Gastrocnemius medialis (tissue), 4 donors: ENCODE data around the gene RNGTT. TPM values are rescaled to one million over a fixed set of nuclear protein-coding genes. Genes with fewer than 3 reads are reported as not detected.

Experiments used
- ATAC-seq, 2 donors: fragments of 150-250 bp; one replicate each; pipeline ENCODE4 v1.9.1; 2016
- DNase-seq, 2 donors: peaks; one replicate each; pipeline ENCODE4 v3.0.0-alpha.2; 2019
- H3K27ac ChIP-seq, 4 donors: fragments of 200-600 bp; sonication (generic); 1 replicate in 1 of 4; 2 replicates in 3 of 4; pipeline ENCODE4 v1.5.1; 2016 to 2018; ENCODE audit warnings: mild to moderate bottlenecking in 2 of 4, moderate library complexity in 1 of 4
- H3K27me3 ChIP-seq, 3 donors: fragments of 200-600 bp; sonication (generic) in 2 of 3; 1 replicate in 1 of 3; 2 replicates in 2 of 3; pipeline versions ENCODE4 v1.5.1 to v1.6.0; 2016 to 2019; ENCODE audit warnings: mild to moderate bottlenecking in 1 of 3, moderate library complexity in 1 of 3
- H3K36me3 ChIP-seq, 2 donors: fragments of 200-600 bp; sonication (generic) in 1 of 2; one replicate each; pipeline ENCODE4 v1.5.1; 2017 to 2018
- H3K4me1 ChIP-seq, 2 donors: fragments of 200-600 bp; sonication (generic) in 1 of 2; one replicate each; pipeline ENCODE4 v1.5.1; 2016 to 2017; ENCODE audit warnings: mild to moderate bottlenecking in 2 of 2
- H3K4me3 ChIP-seq, 4 donors: fragments of 200-600 bp; sonication (generic) in 3 of 4; 1 replicate in 1 of 4; 2 replicates in 3 of 4; pipeline ENCODE4 v1.5.1; 2016 to 2019; ENCODE audit warnings: mild to moderate bottlenecking in 2 of 4
- H3K9me3 ChIP-seq, 3 donors: fragments of 200-600 bp; sonication (generic) in 2 of 3; 1 replicate in 1 of 3; 2 replicates in 2 of 3; pipeline ENCODE4 v1.5.1; 2016 to 2019
- POLR2A ChIP-seq, 2 donors: fragments of 450-650 bp; IDR thresholded peaks; one replicate each; pipeline ENCODE4 v1.6.1; 2017; ENCODE audit warnings: antibody characterized with exemption in 2 of 2, mild to moderate bottlenecking in 2 of 2, moderate library complexity in 2 of 2
- in situ Hi-C, 4 donors: fragments of 200-750 bp; cut with MboI; loops; one replicate each; pipeline versions ENCODE4 v1.15.0 to v1.8.0; 2017; ENCODE audit warnings: low sequenced_read_pairs in 4 of 4
- intact Hi-C: fragments of 100-400 bp; cut with DNase I; formaldehyde crosslinking; loops from one replicate; pipeline ENCODE4 v1.15.1; 2023; ENCODE audit warnings: low total_unique reads
- total RNA-seq, 4 donors: library from RNA; depleted of rRNA; stranded (reverse); fragments of >200 nt; gene quantifications; one replicate each; pipeline versions ENCODE4 v1.1.0 to v1.2.3, GENCODE V29; 2016
- TF ChIP-seq, protein P1 (sequence below), 5 experiments: fragments of 450-650 bp in 3 of 5; fragments of 200-600 bp in 2 of 5; sonication (generic) in 2 of 5; IDR thresholded peaks in 4 of 5; conservative IDR thresholded peaks in 1 of 5; 1 replicate in 4 of 5; 2 replicates in 1 of 5; pipeline ENCODE4 v1.5.1; 2016 to 2019; ENCODE audit warnings: antibody characterized with exemption in 5 of 5, mild to moderate bottlenecking in 3 of 5, moderate library complexity in 3 of 5

Gene RNGTT
- total RNA-seq, 4 donors from 2014 or later: 4.9 to 11.3 (median 8.2) TPM

DNA sequence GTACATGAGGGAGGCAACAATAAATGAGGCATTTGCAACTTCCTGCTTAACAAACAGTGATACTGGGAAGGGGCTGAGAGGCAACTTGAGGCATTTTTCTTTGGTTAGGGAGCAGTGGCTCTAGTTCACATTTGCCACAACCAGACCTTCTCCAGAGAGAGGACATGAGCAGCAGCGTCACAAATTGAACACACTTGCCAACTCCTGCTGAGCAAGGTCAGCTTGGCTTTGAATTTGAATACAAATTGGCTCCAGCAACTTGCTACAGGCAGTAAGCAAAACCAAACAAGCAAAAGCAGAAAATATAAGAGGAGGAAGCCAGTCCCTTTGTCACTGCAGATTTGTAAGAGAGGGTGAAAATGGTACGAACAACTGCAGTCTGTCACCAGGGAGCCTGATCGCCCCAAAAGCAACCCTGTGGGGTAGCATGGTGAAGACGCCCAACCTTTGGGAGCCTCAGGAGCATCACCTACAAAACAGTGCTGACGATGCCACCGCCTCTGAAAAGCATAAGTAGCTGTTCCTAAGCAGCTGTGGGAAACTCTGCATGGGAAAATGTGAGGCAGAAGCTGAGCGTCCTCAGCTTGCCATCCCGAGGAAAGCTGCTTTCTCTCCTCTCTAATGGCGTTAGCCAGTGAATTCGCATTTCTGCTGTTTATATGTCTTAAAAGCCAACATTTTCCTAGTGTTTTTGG is 378.7 kb downstream of the RNGTT start:
- intact Hi-C loops (no loop called here), in situ Hi-C loops (no loop called here)
- Histone ChIP-seq H3K36me3 (no peaks in the 10 kb centered on the region), H3K27ac (no peak overlapping the region), H3K4me3 (no peak overlapping the region), H3K4me1 (peaks cover 0 to 5% of the 10 kb centered on the region in 2 donors), H3K27me3 (peaks cover 0 to 2% (median 0%) of the 10 kb centered on the region in 3 donors), H3K9me3 (no peaks in the 10 kb centered on the region)
- no peak for DNase-seq
- TF ChIP-seq, protein P1, sequence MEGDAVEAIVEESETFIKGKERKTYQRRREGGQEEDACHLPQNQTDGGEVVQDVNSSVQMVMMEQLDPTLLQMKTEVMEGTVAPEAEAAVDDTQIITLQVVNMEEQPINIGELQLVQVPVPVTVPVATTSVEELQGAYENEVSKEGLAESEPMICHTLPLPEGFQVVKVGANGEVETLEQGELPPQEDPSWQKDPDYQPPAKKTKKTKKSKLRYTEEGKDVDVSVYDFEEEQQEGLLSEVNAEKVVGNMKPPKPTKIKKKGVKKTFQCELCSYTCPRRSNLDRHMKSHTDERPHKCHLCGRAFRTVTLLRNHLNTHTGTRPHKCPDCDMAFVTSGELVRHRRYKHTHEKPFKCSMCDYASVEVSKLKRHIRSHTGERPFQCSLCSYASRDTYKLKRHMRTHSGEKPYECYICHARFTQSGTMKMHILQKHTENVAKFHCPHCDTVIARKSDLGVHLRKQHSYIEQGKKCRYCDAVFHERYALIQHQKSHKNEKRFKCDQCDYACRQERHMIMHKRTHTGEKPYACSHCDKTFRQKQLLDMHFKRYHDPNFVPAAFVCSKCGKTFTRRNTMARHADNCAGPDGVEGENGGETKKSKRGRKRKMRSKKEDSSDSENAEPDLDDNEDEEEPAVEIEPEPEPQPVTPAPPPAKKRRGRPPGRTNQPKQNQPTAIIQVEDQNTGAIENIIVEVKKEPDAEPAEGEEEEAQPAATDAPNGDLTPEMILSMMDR (IDR thresholded peaks at IDR 0.05 in 4 of 5, conservative IDR thresholded peaks at IDR 0.05 in 1 of 5): no peak
- TF ChIP-seq POLR2A (IDR thresholded peaks at IDR 0.05): no peak
- ATAC-seq: no peak

- Histone ChIP-seq H3K4me3 (no peak overlapping the region), H3K9me3 (no peaks in the 10 kb centered on the region), H3K27me3 (no peaks in the 10 kb centered on the region), H3K27ac (no peak overlapping the region), H3K4me1 (no peaks in the 10 kb centered on the region), H3K36me3 (no peaks in the 10 kb centered on the region)
- TF ChIP-seq, protein P1 (IDR thresholded peaks at IDR 0.05 in 4 of 5, conservative IDR thresholded peaks at IDR 0.05 in 1 of 5): no peak
- TF ChIP-seq POLR2A (IDR thresholded peaks at IDR 0.05): no peak
- ATAC-seq (no peak), DNase-seq (no peak)
- intact Hi-C loops: no loop called here
- in situ Hi-C loops: no loop called here
These were observed 386.0 kb downstream of the RNGTT start for GRCh38 chr6:88577461-88577860.

DNA sequence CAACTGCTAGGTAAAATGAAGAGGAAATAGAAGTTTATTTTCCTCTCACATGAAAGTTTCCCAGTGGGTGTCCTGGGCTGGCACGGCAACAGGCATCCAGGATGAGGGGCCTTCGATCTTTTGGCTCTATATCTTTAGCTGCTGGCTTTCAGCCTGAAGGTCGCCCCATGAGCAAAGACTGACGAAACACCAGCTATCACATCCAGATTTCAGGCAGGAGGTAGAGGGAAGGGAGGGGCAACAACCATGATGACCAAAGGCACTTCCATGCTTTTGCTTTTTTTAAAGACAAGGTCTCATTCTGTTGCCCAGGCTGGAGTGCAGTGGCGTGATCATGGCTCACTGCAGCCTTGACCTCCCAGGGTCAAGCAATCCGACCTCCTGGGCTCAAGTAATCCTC is 387.9 kb downstream of the RNGTT start:
- intact Hi-C loops (no loop called here), in situ Hi-C loops (no loop called here)
- ATAC-seq: no peak
- no peaks in the 10 kb centered on the region for H3K27me3 ChIP-seq
- no peak for DNase-seq
- TF ChIP-seq, protein P1 (IDR thresholded peaks at IDR 0.05 in 4 of 5, conservative IDR thresholded peaks at IDR 0.05 in 1 of 5): no peak
- TF ChIP-seq POLR2A (IDR thresholded peaks at IDR 0.05): no peak
- H3K4me3 ChIP-seq: no peak overlapping the region
- H3K9me3 ChIP-seq: no peaks in the 10 kb centered on the region
- H3K36me3 ChIP-seq: no peaks in the 10 kb centered on the region
- H3K4me1 ChIP-seq: no peaks in the 10 kb centered on the region
- H3K27ac ChIP-seq: no peak overlapping the region

DNA sequence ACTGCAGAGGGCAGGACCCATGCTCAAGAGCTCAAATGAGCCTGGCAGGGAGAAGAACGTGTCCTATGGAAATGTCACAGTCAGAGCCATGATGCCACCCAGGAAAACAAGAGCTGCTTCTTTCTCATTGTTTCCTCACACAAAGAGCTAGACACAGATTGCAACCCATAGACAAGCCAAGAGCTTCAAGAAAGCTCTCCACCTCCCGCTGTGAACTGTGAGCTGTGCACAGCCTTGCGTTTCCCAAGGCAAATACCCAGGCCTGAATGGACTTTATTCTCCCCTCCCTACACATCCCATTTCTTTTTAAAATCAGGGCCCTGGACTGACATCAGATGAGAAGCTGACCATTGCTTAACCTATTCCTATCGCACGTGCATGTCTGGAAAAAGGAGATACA is 388.8 kb downstream of the RNGTT start:
- Histone ChIP-seq H3K4me1 (no peaks in the 10 kb centered on the region), H3K4me3 (no peak overlapping the region), H3K27ac (no peak overlapping the region), H3K9me3 (no peaks in the 10 kb centered on the region), H3K36me3 (no peaks in the 10 kb centered on the region), H3K27me3 (no peaks in the 10 kb centered on the region)
- intact Hi-C loops (no loop called here), in situ Hi-C loops (no loop called here)
- ATAC-seq (no peak), DNase-seq (no peak)
- TF ChIP-seq POLR2A (IDR thresholded peaks at IDR 0.05): no peak
- TF ChIP-seq, protein P1 (IDR thresholded peaks at IDR 0.05 in 4 of 5, conservative IDR thresholded peaks at IDR 0.05 in 1 of 5): no peak

DNA sequence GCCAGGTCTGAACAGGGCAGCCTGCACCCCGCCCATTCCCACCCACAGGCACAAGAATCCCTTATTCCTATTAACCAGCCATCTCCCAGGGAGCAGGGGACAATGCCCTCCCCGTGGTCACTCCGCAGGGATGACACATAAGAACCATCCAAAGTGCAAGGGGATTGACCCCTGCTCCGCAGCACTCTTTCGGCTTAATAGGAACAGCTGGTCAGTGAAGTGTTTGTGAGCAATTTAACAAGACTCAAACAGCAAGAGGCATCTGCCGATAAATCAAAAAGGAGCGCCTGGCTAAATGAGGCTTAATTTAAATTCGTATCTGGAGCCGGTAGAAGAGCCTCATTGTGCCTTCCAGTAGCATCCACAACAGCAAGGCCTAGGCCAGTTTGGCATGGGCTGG is 389.4 kb downstream of the RNGTT start:
- H3K9me3 ChIP-seq: no peaks in the 10 kb centered on the region
- H3K36me3 ChIP-seq: no peaks in the 10 kb centered on the region
- H3K4me1 ChIP-seq: no peaks in the 10 kb centered on the region
- no peak for DNase-seq
- no peak for ATAC-seq
- TF ChIP-seq POLR2A (IDR thresholded peaks at IDR 0.05): no peak
- TF ChIP-seq, protein P1 (IDR thresholded peaks at IDR 0.05 in 4 of 5, conservative IDR thresholded peaks at IDR 0.05 in 1 of 5): no peak
- in situ Hi-C loops: no loop called here
- H3K4me3 ChIP-seq: no peak overlapping the region
- H3K27me3 ChIP-seq: no peaks in the 10 kb centered on the region
- no peak overlapping the region for H3K27ac ChIP-seq
- intact Hi-C loops: no loop called here
